ENCODE data around the gene FN3K. TPM values are rescaled to one million over a fixed set of nuclear protein-coding genes. Genes with fewer than 3 reads are reported as not detected.

FN3K gene
- total and polyA plus RNA-seq, 2 of the 13 experiments (the other 11 are each of a cell fraction or from before 2014, with no cell fraction given): 3.5 to 12.2 TPM

GRCh38 chr17:82734987-82735866 lies at the start of gene FN3K (continued):
- TF ChIP-seq, protein P1, sequence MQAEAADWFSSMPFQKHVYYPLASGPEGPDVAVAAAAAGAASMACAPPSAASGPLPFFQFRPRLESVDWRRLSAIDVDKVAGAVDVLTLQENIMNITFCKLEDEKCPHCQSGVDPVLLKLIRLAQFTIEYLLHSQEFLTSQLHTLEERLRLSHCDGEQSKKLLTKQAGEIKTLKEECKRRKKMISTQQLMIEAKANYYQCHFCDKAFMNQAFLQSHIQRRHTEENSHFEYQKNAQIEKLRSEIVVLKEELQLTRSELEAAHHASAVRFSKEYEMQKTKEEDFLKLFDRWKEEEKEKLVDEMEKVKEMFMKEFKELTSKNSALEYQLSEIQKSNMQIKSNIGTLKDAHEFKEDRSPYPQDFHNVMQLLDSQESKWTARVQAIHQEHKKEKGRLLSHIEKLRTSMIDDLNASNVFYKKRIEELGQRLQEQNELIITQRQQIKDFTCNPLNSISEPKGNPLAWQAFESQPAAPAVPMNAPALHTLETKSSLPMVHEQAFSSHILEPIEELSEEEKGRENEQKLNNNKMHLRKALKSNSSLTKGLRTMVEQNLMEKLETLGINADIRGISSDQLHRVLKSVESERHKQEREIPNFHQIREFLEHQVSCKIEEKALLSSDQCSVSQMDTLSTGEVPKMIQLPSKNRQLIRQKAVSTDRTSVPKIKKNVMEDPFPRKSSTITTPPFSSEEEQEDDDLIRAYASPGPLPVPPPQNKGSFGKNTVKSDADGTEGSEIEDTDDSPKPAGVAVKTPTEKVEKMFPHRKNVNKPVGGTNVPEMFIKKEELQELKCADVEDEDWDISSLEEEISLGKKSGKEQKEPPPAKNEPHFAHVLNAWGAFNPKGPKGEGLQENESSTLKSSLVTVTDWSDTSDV (CRISPR knock-in tag; IDR thresholded peaks at IDR 0.05): no peak
- no peak for TF ChIP-seq CREM (IDR thresholded peaks at IDR 0.05)
- TF ChIP-seq CREM (CRISPR knock-in tag; IDR thresholded peaks at IDR 0.05): no peak
- no peak for TF ChIP-seq SMAD1 (CRISPR knock-in tag; IDR thresholded peaks at IDR 0.05; ENCODE audit: borderline replicate concordance, low read depth)
- no peak; the same call in 1 of the 2 replicates for TF ChIP-seq ZNF792 (CRISPR knock-in tag; IDR thresholded peaks at IDR 0.05)
- TF ChIP-seq HNF4A (CRISPR knock-in tag; IDR thresholded peaks at IDR 0.05): no peak
- no peak for TF ChIP-seq ZNF83 (CRISPR knock-in tag; IDR thresholded peaks at IDR 0.05; ENCODE audit: borderline replicate concordance)
- TF ChIP-seq HOXA5 (CRISPR knock-in tag; IDR thresholded peaks at IDR 0.05): no peak
- no peak for TF ChIP-seq ZFP36L2 (CRISPR knock-in tag; IDR thresholded peaks at IDR 0.05)
- peak; percentile 64 for TF ChIP-seq SP4 (CRISPR knock-in tag; IDR thresholded peaks at IDR 0.05)
- peak; percentile 62; the same call in 1 of the 2 replicates for TF ChIP-seq ATF7-NPFF (CRISPR knock-in tag; IDR thresholded peaks at IDR 0.05; ENCODE audit: low read depth)
- TF ChIP-seq ZNF512 (CRISPR knock-in tag; IDR thresholded peaks at IDR 0.05): no peak
- TF ChIP-seq REPIN1 (CRISPR knock-in tag; IDR thresholded peaks at IDR 0.05; ENCODE audit: borderline replicate concordance, low read depth): no peak; the same call in 1 of the 2 replicates
- TF ChIP-seq MED8 (CRISPR knock-in tag; IDR thresholded peaks at IDR 0.05; ENCODE audit: insufficient replicate concordance): no peak
- TF ChIP-seq CTCF (CRISPR knock-in tag; IDR thresholded peaks at IDR 0.05): no peak
- TF ChIP-seq HDAC2 (CRISPR knock-in tag; IDR thresholded peaks at IDR 0.05): 0 out of 2 replicates have a peak, but pooled peaks have one; percentile 31
- no peak for TF ChIP-seq CBX2 (IDR thresholded peaks at IDR 0.05; ENCODE audit: low read depth, low read length)
- TF ChIP-seq CBX2 (CRISPR knock-in tag; IDR thresholded peaks at IDR 0.05; ENCODE audit: low read depth): no peak
- TF ChIP-seq, protein P2, sequence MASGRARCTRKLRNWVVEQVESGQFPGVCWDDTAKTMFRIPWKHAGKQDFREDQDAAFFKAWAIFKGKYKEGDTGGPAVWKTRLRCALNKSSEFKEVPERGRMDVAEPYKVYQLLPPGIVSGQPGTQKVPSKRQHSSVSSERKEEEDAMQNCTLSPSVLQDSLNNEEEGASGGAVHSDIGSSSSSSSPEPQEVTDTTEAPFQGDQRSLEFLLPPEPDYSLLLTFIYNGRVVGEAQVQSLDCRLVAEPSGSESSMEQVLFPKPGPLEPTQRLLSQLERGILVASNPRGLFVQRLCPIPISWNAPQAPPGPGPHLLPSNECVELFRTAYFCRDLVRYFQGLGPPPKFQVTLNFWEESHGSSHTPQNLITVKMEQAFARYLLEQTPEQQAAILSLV (CRISPR knock-in tag; IDR thresholded peaks at IDR 0.05; ENCODE audit: borderline replicate concordance): peak; percentile 77; the same call in 1 of the 2 replicates
